Mesendoderm (in vitro differentiated cells): Measurements from ENCODE around the gene CNPY3.
A peak's percentile ranks its signal among the peaks of the same experiment; 100 is the strongest.

ENCODE experiments used
- DNase-seq: peaks from one replicate; pipeline ENCODE4 v3.0.0; 2013
- H2AK5ac ChIP-seq: 2 replicates; pipeline ENCODE4 v1.6.1; 2013; ENCODE audit warnings: low read length, inconsistent platforms
- H2BK120ac ChIP-seq: 2 replicates; pipeline ENCODE4 v1.6.1; 2013; ENCODE audit warnings: low read depth, mild to moderate bottlenecking, low read length, moderate library complexity, mixed read lengths
- H2BK15ac ChIP-seq: replicated peaks from 2 replicates; pipeline ENCODE4 v1.6.1; 2013; ENCODE audit warnings: low read depth, mild to moderate bottlenecking, moderate library complexity
- H2BK5ac ChIP-seq: 2 replicates; pipeline ENCODE4 v1.6.1; 2013; ENCODE audit warnings: low read length, inconsistent platforms
- H3K18ac ChIP-seq: 2 replicates; pipeline ENCODE4 v1.6.1; 2013; ENCODE audit warnings: mild to moderate bottlenecking, low read length, mixed read lengths
- H3K23ac ChIP-seq: one replicate; pipeline ENCODE4 v1.6.1; 2013; ENCODE audit warnings: low read length
- H3K27ac ChIP-seq: 2 replicates; pipeline ENCODE4 v1.5.1; 2013; ENCODE audit warnings: low read depth, mild to moderate bottlenecking, inconsistent platforms, low read length, moderate library complexity
- H3K27me3 ChIP-seq: 2 replicates; pipeline ENCODE4 v1.6.1; 2013; ENCODE audit warnings: low read length, control low read depth, mild to moderate bottlenecking, inconsistent platforms; ENCODE audit not compliant: insufficient read depth, poor library complexity
- H3K36me3 ChIP-seq: 2 replicates; pipeline ENCODE4 v1.6.1; 2013; ENCODE audit warnings: low read length, inconsistent platforms; ENCODE audit not compliant: control insufficient read depth, insufficient read depth
- H3K4ac ChIP-seq: one replicate; pipeline ENCODE4 v1.6.1; 2013; ENCODE audit warnings: low read depth, mild to moderate bottlenecking, low read length, moderate library complexity
- H3K4me1 ChIP-seq: 2 replicates; pipeline ENCODE4 v1.6.1; 2013; ENCODE audit warnings: low read depth, low read length, inconsistent platforms; ENCODE audit not compliant: control insufficient read depth
- H3K4me2 ChIP-seq: 2 replicates; pipeline ENCODE4 v1.6.1; 2013; ENCODE audit warnings: low read length
- H3K4me3 ChIP-seq: 2 replicates; pipeline ENCODE4 v1.5.1; 2013; ENCODE audit warnings: mild to moderate bottlenecking, low read length
- H3K56ac ChIP-seq: one replicate; pipeline ENCODE4 v1.6.1; 2013; ENCODE audit warnings: low read length
- H3K79me1 ChIP-seq: 2 replicates; pipeline ENCODE4 v1.6.1; 2013; ENCODE audit warnings: low read length, inconsistent platforms
- H3K79me2 ChIP-seq: 2 replicates; pipeline ENCODE4 v1.6.1; 2013; ENCODE audit warnings: mild to moderate bottlenecking, low read length; ENCODE audit not compliant: control insufficient read depth, insufficient read depth
- H3K9ac ChIP-seq: 2 replicates; pipeline ENCODE4 v1.6.1; 2013; ENCODE audit warnings: low read length, inconsistent platforms
- H4K5ac ChIP-seq: one replicate; pipeline ENCODE4 v1.6.1; 2013; ENCODE audit warnings: low read length
- H4K8ac ChIP-seq: one replicate; pipeline ENCODE4 v1.6.1; 2013; ENCODE audit warnings: low read depth, mild to moderate bottlenecking, control low read depth, low read length, moderate library complexity
- WGBS: extraction: QIAGEN DNeasy Blood & Tissue Kit; methylation state at CpG from one replicate; pipeline ENCODE4 v1.1.7; 2013; ENCODE audit warnings: low lambda C conversion rate, missing lambda C conversion rate; ENCODE audit not compliant: insufficient coverage; ENCODE audit errors: extremely low coverage; 5-methylcytosine and 5-hydroxymethylcytosine counted together

The CNPY3 gene

GRCh38 chr6:42967228-42967627, 37.9 kb downstream of the CNPY3 start:
- Histone ChIP-seq H3K79me1 (no peaks in the 10 kb centered on the region), H3K27me3 (no peaks in the 10 kb centered on the region), H3K27ac (no peak overlapping the region), H3K79me2 (no peaks in the 10 kb centered on the region), H3K9ac (no peak overlapping the region), H3K18ac (no peak overlapping the region), H3K4me2 (no peak overlapping the region), H3K4ac (no peak overlapping the region), H4K8ac (no peak overlapping the region), H2BK15ac (no peak overlapping the region), H3K4me1 (peaks cover 2% of the 10 kb centered on the region), H3K4me3 (no peak overlapping the region), H2BK5ac (no peak overlapping the region), H3K36me3 (no peaks in the 10 kb centered on the region), H3K56ac (no peak overlapping the region), H2BK120ac (no peak overlapping the region), H3K23ac (no peak overlapping the region), H2AK5ac (no peak overlapping the region), H4K5ac (no peak overlapping the region)
- no CpG with 5 or more reads among the region's 11 CpGs for WGBS
- no peak for DNase-seq

- H3K79me1 ChIP-seq, result no peaks in the 10 kb centered on the region
- no CpG with 5 or more reads among the region's 12 CpGs for WGBS
- no peak overlapping the region for H2BK15ac ChIP-seq
- H3K4ac ChIP-seq, result no peak overlapping the region
- no peak overlapping the region for H3K18ac ChIP-seq
- H4K8ac ChIP-seq, result no peak overlapping the region
- H4K5ac ChIP-seq, result no peak overlapping the region
- no peak overlapping the region for H2BK5ac ChIP-seq
- H3K36me3 ChIP-seq, result no peaks in the 10 kb centered on the region
- DNase-seq, result no peak
- H3K4me1 ChIP-seq, result peaks cover 2% of the 10 kb centered on the region
- no peak overlapping the region for H3K9ac ChIP-seq
- H3K23ac ChIP-seq, result no peak overlapping the region
- H3K56ac ChIP-seq, result no peak overlapping the region
- no peak overlapping the region for H3K4me2 ChIP-seq
- H3K4me3 ChIP-seq, result no peak overlapping the region
- H3K27me3 ChIP-seq, result no peaks in the 10 kb centered on the region
- no peak overlapping the region for H2BK120ac ChIP-seq
- no peak overlapping the region for H2AK5ac ChIP-seq
- H3K27ac ChIP-seq, result no peak overlapping the region
- H3K79me2 ChIP-seq, result no peaks in the 10 kb centered on the region
Measured at GRCh38 chr6:42968126-42968701, 38.9 kb downstream of the CNPY3 start.

GRCh38 chr6:42968783-42969182, 39.5 kb downstream of the CNPY3 start:
- H3K27me3 ChIP-seq, result no peaks in the 10 kb centered on the region
- no peak overlapping the region for H2BK15ac ChIP-seq
- no peak overlapping the region for H3K4me2 ChIP-seq
- H3K27ac ChIP-seq, result no peak overlapping the region
- H3K4me1 ChIP-seq, result peaks cover 2% of the 10 kb centered on the region
- no peak overlapping the region for H3K56ac ChIP-seq
- H3K23ac ChIP-seq, result no peak overlapping the region
- H4K8ac ChIP-seq, result no peak overlapping the region
- no peak overlapping the region for H3K4me3 ChIP-seq
- no peak overlapping the region for H2AK5ac ChIP-seq
- H2BK5ac ChIP-seq, result no peak overlapping the region
- H3K79me2 ChIP-seq, result no peaks in the 10 kb centered on the region
- H3K9ac ChIP-seq, result no peak overlapping the region
- H3K4ac ChIP-seq, result no peak overlapping the region
- no peak overlapping the region for H4K5ac ChIP-seq
- no peaks in the 10 kb centered on the region for H3K79me1 ChIP-seq
- no peak overlapping the region for H2BK120ac ChIP-seq
- DNase-seq, result no peak
- no CpG with 5 or more reads among the region's 4 CpGs for WGBS
- no peak overlapping the region for H3K18ac ChIP-seq
- no peaks in the 10 kb centered on the region for H3K36me3 ChIP-seq

GRCh38 chr6:42969431-42969830, 40.2 kb downstream of the CNPY3 start:
- Histone ChIP-seq H3K27me3 (no peaks in the 10 kb centered on the region), H3K56ac (no peak overlapping the region), H3K36me3 (no peaks in the 10 kb centered on the region), H2BK5ac (no peak overlapping the region), H3K4me3 (no peak overlapping the region), H3K79me2 (no peaks in the 10 kb centered on the region), H3K18ac (no peak overlapping the region), H3K4me1 (peaks cover 2% of the 10 kb centered on the region), H3K79me1 (no peaks in the 10 kb centered on the region), H3K9ac (no peak overlapping the region), H3K23ac (no peak overlapping the region), H4K5ac (no peak overlapping the region), H2AK5ac (no peak overlapping the region), H4K8ac (no peak overlapping the region), H2BK120ac (no peak overlapping the region), H2BK15ac (no peak overlapping the region), H3K4ac (no peak overlapping the region), H3K4me2 (no peak overlapping the region), H3K27ac (no peak overlapping the region)
- peak; percentile 48 for DNase-seq
- no CpG with 5 or more reads among the region's 2 CpGs for WGBS

GRCh38 chr6:42969934-42970333, 40.7 kb downstream of the CNPY3 start:
- no peak overlapping the region for H3K56ac ChIP-seq
- no peak for DNase-seq
- no peak overlapping the region for H3K18ac ChIP-seq
- WGBS, result no CpG with 5 or more reads among the region's 4 CpGs
- H2AK5ac ChIP-seq, result no peak overlapping the region
- H3K4me1 ChIP-seq, result peaks cover 2% of the 10 kb centered on the region
- H3K4me3 ChIP-seq, result no peak overlapping the region
- H2BK120ac ChIP-seq, result no peak overlapping the region
- no peak overlapping the region for H3K9ac ChIP-seq
- H3K36me3 ChIP-seq, result no peaks in the 10 kb centered on the region
- H4K5ac ChIP-seq, result no peak overlapping the region
- H3K4ac ChIP-seq, result no peak overlapping the region
- no peak overlapping the region for H2BK5ac ChIP-seq
- H3K27me3 ChIP-seq, result no peaks in the 10 kb centered on the region
- no peak overlapping the region for H2BK15ac ChIP-seq
- no peak overlapping the region for H3K23ac ChIP-seq
- H4K8ac ChIP-seq, result no peak overlapping the region
- no peak overlapping the region for H3K27ac ChIP-seq
- H3K4me2 ChIP-seq, result no peak overlapping the region
- H3K79me2 ChIP-seq, result no peaks in the 10 kb centered on the region
- H3K79me1 ChIP-seq, result no peaks in the 10 kb centered on the region
